NCI-H2107 (cell line): Measurements from ENCODE around the gene SDK2.

ENCODE experiments used
- DNase-seq: peaks from one replicate; lab custom pipeline; 2025; lab: John Stamatoyannopoulos, UW

The SDK2 gene

DNA sequence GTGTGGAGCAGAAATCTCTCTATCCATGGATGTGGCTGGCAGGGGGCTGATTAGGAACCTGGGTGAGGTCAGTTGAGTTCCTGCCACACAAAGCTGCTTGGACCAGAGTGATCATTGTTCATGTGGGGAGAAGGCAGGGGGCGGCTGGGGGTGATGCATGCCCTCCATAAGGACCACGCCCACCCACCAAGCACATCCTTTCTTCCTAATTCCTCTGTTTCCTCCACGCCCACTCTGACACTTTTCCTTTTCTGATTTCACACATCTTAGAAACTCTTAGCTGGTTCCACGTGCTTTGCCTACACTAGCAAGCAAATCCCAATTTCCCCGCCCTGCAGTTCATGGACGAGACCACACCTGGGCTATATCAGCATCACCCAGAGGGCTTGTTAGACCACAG is 108.5 kb downstream of the SDK2 start:
- DNase-seq, result no peak

DNA sequence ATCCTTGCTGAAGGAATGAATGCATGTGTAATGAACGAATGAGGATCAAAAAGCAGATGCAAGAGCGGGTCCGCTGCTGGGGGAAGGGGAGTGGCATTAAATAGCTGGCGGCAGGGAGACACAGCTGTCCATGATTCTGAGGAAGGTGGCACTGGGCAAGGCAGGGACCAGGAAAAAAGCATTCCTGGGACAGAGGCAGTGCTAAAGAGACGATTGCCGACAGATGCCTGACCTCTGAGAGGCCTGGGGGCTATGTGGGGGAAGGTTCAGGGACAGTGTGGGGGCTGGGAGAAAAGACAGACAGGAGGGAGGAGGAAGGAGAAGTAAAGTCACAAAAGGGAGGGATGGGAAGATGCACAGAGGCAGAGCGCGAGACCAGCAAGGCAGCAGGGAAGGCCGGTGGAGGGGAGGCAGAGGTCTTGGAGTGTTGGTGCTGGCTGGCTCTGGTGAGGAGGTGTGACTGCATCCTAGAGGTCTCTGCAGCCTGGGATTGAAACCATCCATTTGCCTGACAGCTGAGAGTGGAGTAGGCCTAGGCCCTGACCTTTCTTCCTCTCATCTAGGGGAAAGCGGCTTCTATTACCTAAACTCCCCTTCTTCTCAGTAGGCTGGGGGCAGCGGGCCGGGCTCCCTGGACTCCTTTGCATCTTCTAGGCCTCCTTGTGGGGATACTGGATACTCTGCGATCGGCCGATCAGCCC is 109.9 kb downstream of the SDK2 start:
- no peak for DNase-seq

DNA sequence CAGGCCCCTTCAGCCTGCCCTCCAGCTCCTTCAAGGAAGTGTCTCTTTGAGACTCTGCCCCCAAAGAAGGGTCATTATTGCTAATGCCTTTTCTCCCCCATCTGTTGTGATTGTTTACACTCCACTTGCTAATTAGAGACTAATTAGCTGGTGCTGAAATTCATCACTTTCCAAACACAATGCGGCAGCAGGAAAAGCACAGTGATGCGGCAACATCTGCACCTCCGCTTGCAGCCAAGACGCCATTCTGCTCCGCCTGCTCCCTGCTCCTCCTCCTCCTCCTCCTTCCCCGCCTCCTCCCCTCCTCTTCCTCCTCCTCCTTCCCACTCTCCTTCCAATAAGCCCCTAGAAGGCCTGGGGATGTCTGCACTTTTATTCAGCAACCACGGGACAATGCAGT is 110.5 kb downstream of the SDK2 start:
- no peak for DNase-seq

DNA sequence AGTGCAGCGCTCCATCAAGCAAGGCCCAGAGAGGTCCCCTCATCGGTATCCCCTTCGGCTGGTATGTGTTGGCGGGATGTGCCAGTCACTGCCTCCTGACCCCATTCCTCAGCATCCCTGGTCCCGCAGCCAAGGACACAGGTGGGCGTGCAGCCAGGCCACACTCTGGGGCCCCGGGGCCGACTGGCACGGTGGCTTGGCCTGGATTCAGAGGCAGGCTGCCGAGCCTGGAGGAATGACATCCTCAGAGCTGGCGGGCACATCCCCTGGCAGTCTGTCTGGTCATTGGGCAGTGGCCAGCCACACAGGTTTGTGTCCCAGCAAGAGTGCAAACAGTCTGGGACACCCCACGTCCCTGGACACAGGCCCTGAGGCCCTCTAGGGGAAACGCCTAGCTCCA is 111.1 kb downstream of the SDK2 start:
- no peak for DNase-seq

DNA sequence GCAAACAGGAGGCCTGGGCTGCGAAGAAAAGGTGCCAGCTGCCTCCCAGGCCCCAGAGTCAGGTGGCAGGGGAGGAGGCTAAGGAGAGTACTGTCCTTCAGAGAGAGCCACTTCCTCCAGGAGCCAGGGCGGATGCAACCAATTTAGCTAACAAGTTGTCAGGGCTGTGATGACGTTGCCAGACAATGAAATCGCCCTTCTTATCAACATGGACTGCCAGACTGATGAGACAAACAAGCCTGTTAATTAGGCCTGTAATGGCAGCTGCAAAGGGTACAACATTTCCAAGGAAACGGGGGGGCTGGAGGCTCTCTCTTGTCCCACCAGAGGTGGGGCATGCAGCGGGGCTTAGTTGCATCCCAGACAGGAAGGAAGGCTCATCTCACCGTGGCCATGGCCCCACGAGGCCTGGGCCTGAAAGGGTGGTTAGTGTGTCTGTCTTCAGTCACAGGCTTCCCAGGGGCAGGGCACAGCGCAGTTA is 111.8 kb downstream of the SDK2 start:
- no peak for DNase-seq

DNA sequence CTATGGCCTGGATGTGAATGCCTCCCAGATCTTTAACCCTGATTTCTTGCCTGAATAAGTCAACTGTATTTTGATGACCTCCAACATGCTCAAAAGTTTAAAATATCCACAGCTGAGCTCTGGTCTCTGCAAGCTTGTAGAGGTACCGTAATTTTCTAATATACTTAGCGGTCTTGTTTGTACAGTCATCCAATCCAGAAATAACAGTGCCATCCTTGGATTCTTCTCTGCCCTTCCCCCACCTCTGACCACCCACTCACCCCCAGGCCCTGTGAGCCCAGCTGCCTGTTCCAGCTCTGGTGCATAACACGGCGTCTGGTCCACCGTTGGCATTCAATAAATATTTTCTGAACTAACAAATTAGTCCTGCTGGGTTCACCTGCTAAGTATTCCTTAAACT is 113.1 kb downstream of the SDK2 start:
- DNase-seq, result no peak

DNA sequence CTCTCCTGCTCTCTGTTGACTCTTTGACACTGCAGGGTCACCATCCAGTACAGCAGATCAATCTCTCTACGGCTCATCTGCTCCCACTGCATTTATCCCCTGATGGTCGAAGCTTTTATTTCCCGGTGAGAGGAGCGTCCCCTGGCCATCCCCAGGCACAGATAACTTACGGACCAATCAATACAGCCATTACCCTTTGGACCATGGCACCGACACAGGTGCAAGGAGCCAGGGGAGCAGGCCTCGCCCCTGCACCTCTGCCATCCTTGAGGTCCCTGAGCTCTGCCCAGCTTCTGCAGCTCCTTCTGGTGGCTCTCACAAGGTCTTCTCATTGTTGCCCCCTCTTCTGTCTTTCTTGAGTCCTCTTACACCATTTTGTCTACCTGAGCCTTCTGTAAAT is 115.6 kb downstream of the SDK2 start:
- no peak for DNase-seq

DNA sequence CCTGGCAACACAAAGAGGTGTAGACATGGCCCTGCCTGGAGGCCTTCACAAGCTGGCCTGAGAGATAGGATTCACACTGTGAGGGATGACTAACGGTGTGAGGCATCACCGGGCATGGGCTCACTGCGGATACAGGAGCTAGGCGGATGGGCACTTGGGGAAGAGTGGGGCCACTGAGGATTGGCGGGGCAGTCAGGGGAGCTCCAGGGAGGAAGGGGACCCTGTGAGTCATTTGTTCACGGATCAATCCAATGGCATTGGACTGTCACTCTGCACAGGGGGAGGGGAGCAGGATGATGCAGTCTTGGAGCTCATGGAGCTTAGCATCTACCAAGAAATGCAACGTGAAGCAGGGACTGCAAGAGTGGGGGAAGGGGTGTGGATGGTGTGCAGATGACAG is 117.3 kb downstream of the SDK2 start:
- DNase-seq, result no peak

DNA sequence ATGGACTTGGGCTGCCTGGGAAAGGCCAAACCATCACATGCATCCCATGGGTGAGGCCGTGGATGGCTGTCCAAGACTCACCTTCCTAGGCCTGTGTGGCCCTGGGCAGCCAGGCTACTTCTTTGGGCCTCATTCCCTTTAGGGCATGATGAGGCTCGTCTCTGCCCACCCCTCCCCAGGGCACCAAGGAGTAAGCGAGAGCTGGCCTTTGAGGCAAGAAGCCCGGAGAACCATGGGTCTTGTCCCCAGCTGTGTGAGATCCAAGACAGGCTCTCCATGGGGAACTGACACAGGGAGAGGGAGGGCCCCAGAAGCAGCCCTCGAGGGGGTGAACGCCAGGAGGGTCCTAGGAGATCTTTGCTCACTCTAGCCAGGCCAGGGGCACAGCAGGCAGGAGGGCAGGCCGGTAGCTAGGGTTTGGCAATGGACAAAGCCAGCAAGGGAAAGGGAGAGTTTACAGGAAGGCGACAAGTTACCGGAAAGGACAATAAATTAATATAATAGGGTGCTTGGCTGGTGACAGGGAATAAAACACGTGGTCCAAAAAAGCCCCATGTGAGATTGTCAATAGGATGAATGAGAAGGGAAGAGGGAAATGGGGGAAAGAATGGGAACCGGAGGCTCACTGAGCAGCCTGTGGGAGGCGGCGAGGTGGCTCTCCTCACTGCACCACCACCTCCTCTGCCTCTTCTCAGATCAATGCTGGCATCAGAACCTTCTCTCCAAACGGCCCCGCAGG is 119.1 kb downstream of the SDK2 start:
- no peak for DNase-seq

DNA sequence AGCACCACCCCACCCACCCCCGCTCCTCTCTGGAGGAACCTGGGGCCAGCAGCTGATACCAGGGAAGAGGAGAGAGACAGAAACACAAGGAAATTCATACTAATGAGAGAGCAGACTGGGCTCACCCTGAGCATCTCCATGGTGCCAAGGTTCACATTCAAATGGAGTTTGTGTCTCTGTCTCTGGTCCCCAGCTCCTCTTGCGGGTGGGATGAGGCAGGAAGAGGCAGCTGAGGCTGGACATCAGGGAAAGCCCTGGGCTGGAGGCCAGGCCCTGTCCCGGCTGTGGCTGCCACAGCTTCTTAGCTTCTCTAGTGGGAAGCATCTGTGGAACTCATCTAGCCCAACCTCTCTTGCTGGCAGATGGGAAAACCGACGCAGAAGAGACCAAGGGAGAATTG is 121.5 kb downstream of the SDK2 start:
- DNase-seq, result no peak

DNA sequence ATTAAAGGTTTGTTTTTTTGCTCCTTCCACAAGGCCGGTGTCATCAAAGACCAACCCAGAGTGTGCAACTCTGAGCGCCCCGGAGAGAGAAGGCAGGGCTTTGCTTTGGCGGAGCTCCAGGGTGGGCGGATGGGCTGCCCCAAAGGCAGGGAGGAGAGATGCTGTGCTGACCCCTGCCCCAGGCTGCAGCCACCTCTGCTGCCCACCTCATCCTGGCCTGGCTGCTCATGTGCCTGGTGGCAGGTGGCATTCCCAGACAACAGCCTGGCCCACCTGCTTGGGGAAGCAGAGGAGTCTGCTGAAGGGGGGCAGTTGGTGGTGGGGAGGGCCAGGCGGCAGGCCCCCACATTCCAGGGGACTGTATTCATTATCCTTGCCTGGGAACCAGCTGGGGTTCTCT is 122.1 kb downstream of the SDK2 start:
- DNase-seq, result no peak

DNA sequence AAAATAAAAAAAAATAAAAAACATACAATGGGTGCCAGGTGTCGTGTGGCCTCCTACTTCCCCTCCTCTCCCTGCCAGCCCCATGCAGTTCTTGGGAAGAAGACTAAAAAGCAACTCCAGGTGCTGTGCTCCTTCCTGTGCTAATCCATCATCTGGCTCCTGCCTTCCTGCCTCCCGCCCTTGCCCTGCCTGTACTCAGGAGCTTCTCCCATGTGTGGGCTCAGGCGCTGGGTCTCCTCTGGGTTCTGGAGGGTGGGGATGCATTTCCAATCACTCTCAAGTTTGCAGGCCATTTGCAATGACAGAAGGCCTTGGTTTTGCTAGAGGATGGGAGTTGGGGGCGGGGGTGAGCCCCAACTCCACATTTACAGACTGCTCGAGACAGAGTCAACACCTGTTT is 122.9 kb downstream of the SDK2 start:
- no peak for DNase-seq

DNA sequence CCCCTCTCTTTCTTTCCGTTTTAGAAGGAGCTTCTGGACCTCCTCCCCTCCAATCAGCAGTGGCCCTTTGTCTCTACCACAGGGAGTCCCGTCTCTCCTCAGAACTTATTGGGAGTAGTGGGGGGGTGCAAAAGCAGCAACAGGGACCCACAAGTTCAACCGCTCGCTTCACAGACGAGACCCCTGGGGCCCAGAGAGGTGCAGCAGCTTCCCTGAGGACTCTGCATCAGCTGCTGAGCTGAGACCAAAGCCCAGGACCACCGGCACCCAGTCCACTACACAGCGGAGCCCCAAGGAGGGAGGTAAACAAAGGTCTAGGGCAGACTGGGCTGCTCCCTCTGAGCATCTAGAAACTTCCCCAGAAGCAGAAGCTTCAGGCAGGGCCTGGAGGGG is 123.9 kb downstream of the SDK2 start:
- no peak for DNase-seq

DNA sequence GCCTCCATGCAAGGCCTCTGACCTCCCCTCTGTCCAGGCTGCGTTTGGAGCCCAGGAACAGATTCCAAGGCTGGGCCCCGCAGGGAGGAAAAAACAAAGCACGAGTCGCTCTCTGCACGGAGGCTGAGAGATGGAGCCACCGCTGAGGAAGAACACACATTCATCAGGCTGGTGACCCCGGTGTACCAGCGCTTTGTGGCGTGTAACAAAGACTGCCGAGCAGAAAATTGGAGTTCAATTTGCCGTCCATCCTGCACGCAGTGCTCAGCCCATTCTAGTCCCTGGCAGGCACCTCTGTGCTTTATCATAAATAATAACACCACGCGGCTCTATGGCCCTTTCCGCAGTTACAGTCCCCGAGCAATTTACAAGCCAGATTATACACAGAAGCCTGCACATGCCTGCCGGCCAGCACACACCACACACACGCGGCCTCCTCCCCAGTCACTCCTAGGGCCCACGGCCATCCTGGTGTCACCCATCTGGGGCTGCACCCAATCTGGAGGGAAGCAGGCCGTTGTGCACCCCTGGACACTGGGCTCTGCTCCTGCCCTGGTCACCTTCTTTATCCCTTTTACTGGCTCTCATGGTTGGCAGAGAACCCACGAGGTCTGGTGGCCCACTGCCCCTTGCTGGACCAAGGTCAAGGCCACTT is 124.4 kb downstream of the SDK2 start:
- DNase-seq, result no peak

DNA sequence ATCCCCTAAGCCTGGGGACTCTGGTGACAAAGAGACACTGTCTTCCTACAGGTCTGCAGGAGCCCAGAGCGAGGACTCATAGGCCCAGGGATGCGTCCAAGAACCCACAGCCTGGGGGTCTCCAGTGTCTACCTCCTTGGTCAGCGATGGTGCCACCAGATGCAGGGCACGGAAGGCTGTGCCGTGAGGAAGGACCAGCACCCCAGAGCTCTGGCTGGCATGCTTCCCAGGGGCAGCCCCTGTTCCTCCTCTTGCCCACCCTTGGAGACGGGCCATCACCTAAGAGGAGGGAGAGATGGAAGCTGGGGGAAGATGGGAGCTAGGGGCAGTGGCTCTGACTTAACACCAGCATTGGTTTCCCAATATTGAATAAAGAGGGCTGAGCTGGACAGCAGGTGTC is 125.2 kb downstream of the SDK2 start:
- no peak for DNase-seq

DNA sequence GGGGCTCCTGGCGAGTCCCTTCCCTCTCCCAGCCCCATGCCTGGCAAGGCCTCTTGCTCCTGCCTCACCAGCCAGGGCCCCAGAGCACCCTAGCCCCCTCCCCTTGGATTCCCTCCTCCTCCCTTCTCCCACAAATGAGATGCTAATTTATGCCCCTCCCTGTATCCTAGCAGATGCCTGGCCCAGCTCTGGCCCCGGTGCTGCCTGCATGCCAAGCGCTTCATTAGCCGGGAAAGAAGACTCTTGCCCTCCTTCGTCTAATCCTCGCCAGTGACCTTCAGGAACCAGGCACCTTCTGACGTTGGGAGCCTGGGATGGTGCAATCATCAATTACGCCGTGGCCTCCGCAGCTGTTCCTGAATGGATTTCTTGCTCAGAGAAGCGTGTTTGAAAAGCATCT is 127.8 kb downstream of the SDK2 start:
- no peak for DNase-seq

DNA sequence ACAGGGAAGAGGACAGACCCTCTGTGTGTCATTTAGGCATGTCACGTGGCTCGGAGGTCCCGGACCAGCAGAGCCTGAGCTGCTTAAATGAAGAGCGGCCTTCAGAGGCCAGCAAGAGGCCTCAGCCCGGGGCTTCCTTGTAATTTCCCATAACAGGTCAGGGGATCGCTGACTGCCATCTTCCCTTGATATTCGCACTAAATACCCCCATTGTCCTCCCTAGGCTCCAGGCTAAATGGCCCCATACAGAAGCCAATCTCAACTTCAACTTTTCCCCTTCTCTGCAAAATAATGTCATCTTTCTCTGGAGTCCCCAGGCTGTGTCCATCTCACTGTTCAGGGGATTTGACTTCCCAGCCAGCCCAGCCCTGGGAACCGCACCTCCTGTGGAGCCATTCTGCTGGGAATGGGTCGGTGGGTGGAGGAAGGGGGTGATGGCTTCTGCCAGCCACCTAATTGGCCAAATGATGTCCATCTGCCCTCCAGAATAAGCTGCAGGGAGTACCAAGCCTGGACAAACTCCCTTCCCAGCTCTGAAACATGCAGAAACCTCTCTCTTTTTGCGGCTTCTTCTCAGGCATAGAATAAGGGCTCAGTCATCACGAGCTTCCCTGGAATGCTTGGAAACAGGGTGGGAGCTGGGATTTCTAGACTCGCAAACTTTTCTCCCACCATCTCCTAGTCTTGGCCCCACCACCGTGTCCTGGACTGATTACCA is 129.9 kb downstream of the SDK2 start:
- no peak for DNase-seq

DNA sequence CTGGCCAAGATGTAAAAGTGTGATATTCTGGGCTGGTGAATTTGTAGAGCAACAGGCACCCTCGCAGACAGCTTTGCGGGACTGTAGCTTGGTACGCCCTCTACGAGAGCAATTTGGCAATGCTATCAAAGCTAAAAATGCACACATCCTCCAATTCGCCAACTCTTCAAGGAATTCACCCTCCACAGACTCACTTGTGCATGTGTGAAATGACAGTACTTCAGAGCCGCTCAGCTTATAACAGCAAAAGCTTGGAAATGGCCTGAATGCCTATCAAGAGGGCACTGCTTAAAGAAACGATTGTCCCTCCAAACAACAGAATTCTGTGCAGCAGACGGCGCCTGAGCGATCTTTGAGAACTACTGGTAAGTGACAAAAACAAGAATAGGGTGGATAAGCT is 130.8 kb downstream of the SDK2 start:
- DNase-seq, result no peak

DNA sequence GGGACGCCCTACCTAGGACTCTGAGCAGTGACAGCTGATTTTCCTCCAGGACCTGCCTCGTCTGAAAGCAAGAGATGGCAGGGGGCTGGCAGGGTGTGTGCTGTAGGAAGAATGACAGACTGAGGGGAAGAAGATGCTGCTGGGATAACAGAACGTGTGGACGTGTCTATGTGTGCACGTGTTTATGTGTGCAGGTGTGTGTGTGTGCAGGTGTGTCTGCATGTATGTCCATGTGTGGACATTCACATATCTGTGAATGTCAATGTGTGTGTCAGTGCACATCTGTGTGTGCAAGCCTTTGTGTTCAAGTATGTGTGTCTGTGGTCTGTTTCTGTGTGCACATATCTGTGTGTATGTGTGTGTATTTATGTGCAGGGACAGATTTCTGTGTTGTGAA is 132.5 kb downstream of the SDK2 start:
- no peak for DNase-seq

DNA sequence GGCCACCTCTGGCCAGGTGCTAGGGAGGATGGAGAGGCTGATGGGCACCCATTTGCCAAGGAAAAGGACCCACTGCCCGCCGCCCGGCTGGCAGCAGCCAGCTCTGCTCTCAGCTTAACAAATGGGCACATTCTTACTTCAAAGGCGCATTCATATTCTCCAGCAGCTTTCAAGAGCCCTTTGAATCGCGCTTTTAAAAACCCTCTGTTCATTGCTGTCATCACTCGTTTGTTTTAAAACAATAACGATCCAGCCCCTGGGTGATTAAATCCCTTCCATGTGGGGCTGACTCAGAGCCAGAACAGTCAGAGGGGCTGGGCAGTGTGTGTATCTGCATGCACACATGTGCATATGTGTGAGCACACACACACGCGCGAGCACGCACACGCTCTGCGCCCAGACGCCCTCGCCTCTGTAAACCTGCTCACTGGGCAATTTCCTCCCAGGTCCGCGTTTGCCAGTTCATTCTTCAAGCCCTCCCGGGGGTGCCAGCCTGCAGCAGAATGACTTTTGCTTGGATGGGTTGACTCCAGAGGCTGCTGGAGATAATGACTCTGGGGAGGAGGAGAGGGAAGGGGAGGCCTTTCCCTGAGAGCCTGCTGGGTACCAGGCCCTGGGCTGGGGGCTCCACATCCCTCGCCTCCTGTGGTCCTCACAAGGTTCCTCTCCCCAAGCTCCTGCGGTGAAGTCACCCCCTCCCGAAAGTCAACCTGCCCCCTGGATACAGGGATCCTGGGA is 133.1 kb downstream of the SDK2 start:
- DNase-seq, result peak; percentile 14

DNA sequence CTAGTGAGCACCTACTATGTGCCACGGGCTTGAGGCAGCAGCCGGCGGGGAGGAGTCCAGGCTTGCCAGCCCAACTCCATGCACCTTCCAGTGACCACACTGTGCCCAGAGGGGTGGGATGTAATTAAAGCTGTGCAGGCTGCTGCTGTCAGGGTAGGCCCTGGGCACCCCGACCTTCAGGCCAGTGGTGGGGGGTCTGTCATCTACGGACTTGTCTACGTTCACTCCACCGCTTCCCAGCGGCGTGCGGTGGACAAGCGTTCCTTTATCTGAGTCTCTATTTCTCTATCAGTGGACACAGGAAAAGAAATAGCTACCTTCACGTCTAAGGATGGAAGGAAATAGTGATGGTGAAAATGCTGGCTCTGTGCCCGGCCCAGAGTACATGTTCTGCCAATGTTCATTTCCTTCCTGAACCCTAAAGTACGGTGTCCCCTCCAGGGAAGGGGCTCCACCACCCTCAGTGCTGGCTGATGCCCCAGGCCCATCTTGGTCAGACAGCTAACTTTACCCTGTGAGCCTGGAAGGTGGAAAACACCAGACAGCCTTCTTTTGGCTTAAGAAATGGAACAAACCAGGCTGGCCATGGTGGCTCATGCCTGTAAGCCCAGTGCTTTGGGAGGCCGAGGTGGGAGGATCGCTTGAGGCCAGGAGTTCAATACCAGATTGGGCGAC is 135.2 kb downstream of the SDK2 start:
- DNase-seq, result no peak
